Nephron (organoid): ENCODE results near the gene CCDC171.

ENCODE experiments used
- H3K27ac Mint-ChIP-seq, 3 experiments: 2 replicates each; pipeline ENCODE4 v1.8.0; 2020; ENCODE audit warnings: mixed read lengths in 3 of 3, mild to moderate bottlenecking in 2 of 3, moderate library complexity in 1 of 3
- H3K27me3 Mint-ChIP-seq: 2 replicates; pipeline ENCODE4 v1.8.0; 2021; ENCODE audit warnings: low read depth, mild to moderate bottlenecking, moderate library complexity, mixed read lengths
- H3K36me3 Mint-ChIP-seq: 2 replicates; pipeline ENCODE4 v1.8.0; 2020; ENCODE audit warnings: low read depth, mixed read lengths
- H3K4me1 Mint-ChIP-seq: 2 replicates; pipeline ENCODE4 v1.8.0; 2020; ENCODE audit warnings: mixed read lengths
- H3K4me3 Mint-ChIP-seq, 3 experiments: 2 replicates each; pipeline ENCODE4 v1.8.0; 2020; ENCODE audit warnings: mild to moderate bottlenecking in 3 of 3, mixed read lengths in 3 of 3, moderate library complexity in 2 of 3
- H3K9me3 Mint-ChIP-seq: 2 replicates; pipeline ENCODE4 v1.8.0; 2020; ENCODE audit warnings: mixed read lengths
- CTCF ChIP-seq, 3 experiments: fragments of 200-600 bp; sonication (generic); IDR thresholded peaks; one replicate each; pipeline ENCODE4 v1.5.0; 2021; ENCODE audit warnings: antibody characterized with exemption in 3 of 3; ENCODE audit not compliant: unreplicated experiment in 3 of 3

The CCDC171 gene

GRCh38 chr9:15755660-15756059, 202.8 kb downstream of the CCDC171 start:
- H3K27ac Mint-ChIP-seq: no peak overlapping the region
- H3K27me3 Mint-ChIP-seq: no peaks in the 10 kb centered on the region
- H3K9me3 Mint-ChIP-seq: peaks cover 3% of the 10 kb centered on the region
- no peak for TF ChIP-seq CTCF (IDR thresholded peaks at IDR 0.05; ENCODE audit: unreplicated experiment in 3 of 3)
- no peaks in the 10 kb centered on the region for H3K36me3 Mint-ChIP-seq
- no peaks in the 10 kb centered on the region for H3K4me1 Mint-ChIP-seq
- no peak overlapping the region for H3K4me3 Mint-ChIP-seq

GRCh38 chr9:15761551-15761950, 208.7 kb downstream of the CCDC171 start:
- H3K4me3 Mint-ChIP-seq: no peak overlapping the region
- H3K9me3 Mint-ChIP-seq: peaks cover 3% of the 10 kb centered on the region
- no peaks in the 10 kb centered on the region for H3K36me3 Mint-ChIP-seq
- TF ChIP-seq CTCF (IDR thresholded peaks at IDR 0.05; ENCODE audit: unreplicated experiment in 3 of 3): no peak
- no peak overlapping the region for H3K27ac Mint-ChIP-seq
- H3K4me1 Mint-ChIP-seq: no peaks in the 10 kb centered on the region
- H3K27me3 Mint-ChIP-seq: no peaks in the 10 kb centered on the region

GRCh38 chr9:15763371-15763770, 210.5 kb downstream of the CCDC171 start:
- H3K4me1 Mint-ChIP-seq: no peaks in the 10 kb centered on the region
- H3K27ac Mint-ChIP-seq: no peak overlapping the region
- TF ChIP-seq CTCF (IDR thresholded peaks at IDR 0.05; ENCODE audit: unreplicated experiment in 3 of 3): no peak
- H3K36me3 Mint-ChIP-seq: no peaks in the 10 kb centered on the region
- H3K9me3 Mint-ChIP-seq: peaks cover under 1% of the 10 kb centered on the region
- no peak overlapping the region for H3K4me3 Mint-ChIP-seq
- H3K27me3 Mint-ChIP-seq: no peaks in the 10 kb centered on the region

- Mint-ChIP-seq H3K27ac (no peak overlapping the region), H3K36me3 (no peaks in the 10 kb centered on the region), H3K4me1 (no peaks in the 10 kb centered on the region), H3K4me3 (no peak overlapping the region), H3K9me3 (no peaks in the 10 kb centered on the region), H3K27me3 (no peaks in the 10 kb centered on the region)
- TF ChIP-seq CTCF (IDR thresholded peaks at IDR 0.05; ENCODE audit: unreplicated experiment in 3 of 3): no peak
Observed at GRCh38 chr9:15764131-15764530, 211.3 kb downstream of the CCDC171 start.

- H3K4me1 Mint-ChIP-seq: no peaks in the 10 kb centered on the region
- TF ChIP-seq CTCF (IDR thresholded peaks at IDR 0.05; ENCODE audit: unreplicated experiment in 3 of 3): no peak
- no peak overlapping the region for H3K27ac Mint-ChIP-seq
- no peak overlapping the region for H3K4me3 Mint-ChIP-seq
- no peaks in the 10 kb centered on the region for H3K36me3 Mint-ChIP-seq
- no peaks in the 10 kb centered on the region for H3K27me3 Mint-ChIP-seq
- no peaks in the 10 kb centered on the region for H3K9me3 Mint-ChIP-seq
Observed at GRCh38 chr9:15769547-15769946, 216.7 kb downstream of the CCDC171 start.

- no peaks in the 10 kb centered on the region for H3K9me3 Mint-ChIP-seq
- no peak overlapping the region for H3K4me3 Mint-ChIP-seq
- no peak overlapping the region for H3K27ac Mint-ChIP-seq
- no peak for TF ChIP-seq CTCF (IDR thresholded peaks at IDR 0.05; ENCODE audit: unreplicated experiment in 3 of 3)
- no peaks in the 10 kb centered on the region for H3K36me3 Mint-ChIP-seq
- H3K27me3 Mint-ChIP-seq: no peaks in the 10 kb centered on the region
- H3K4me1 Mint-ChIP-seq: no peaks in the 10 kb centered on the region
Observed at GRCh38 chr9:15778861-15779260, 226.0 kb downstream of the CCDC171 start.
